ENCODE measurements around the gene YPEL1. TPM values are rescaled to one million over a fixed set of nuclear protein-coding genes. Genes with fewer than 3 reads are reported as not detected.

YPEL1 gene
- total and polyA plus RNA-seq, 2 of the 13 experiments (the other 11 are each of a cell fraction or from before 2014, with no cell fraction given), result 0.33 to 2.5 TPM

- ATAC-seq, result peak; percentile 15
- 83% methylated on average over 4 of the region's 7 CpGs for WGBS (ENCODE audit: low lambda C conversion rate)
- TF ChIP-seq IRF1 (CRISPR knock-in tag; IDR thresholded peaks at IDR 0.05; ENCODE audit: low read depth), result no peak
- no peak for TF ChIP-seq PHF20 (CRISPR knock-in tag; IDR thresholded peaks at IDR 0.05)
- TF ChIP-seq ONECUT2 (CRISPR knock-in tag; IDR thresholded peaks at IDR 0.05), result no peak
- TF ChIP-seq KDM4B (CRISPR knock-in tag; IDR thresholded peaks at IDR 0.05), result no peak
- TF ChIP-seq ZBTB38 (CRISPR knock-in tag; IDR thresholded peaks at IDR 0.05), result no peak
- TF ChIP-seq DNMT3B (CRISPR knock-in tag; conservative IDR thresholded peaks at IDR 0.05), result no peak
- no peak for TF ChIP-seq MATR3 (CRISPR knock-in tag; IDR thresholded peaks at IDR 0.05)
- TF ChIP-seq ZFP82 (CRISPR knock-in tag; IDR thresholded peaks at IDR 0.05; ENCODE audit: borderline replicate concordance), result no peak
- TF ChIP-seq, protein P1, sequence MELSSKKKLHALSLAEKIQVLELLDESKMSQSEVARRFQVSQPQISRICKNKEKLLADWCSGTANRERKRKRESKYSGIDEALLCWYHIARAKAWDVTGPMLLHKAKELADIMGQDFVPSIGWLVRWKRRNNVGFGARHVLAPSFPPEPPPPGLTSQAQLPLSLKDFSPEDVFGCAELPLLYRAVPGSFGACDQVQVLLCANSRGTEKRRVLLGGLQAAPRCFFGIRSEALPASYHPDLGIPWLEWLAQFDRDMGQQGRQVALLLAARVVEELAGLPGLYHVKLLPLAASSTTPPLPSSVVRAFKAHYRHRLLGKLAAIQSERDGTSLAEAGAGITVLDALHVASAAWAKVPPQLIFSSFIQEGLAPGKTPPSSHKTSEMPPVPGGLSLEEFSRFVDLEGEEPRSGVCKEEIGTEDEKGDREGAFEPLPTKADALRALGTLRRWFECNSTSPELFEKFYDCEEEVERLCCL (CRISPR knock-in tag; IDR thresholded peaks at IDR 0.05; ENCODE audit: borderline replicate concordance), result no peak
- TF ChIP-seq FOXP1 (IDR thresholded peaks at IDR 0.05), result no peak
- TF ChIP-seq FOXP1 (CRISPR knock-in tag; IDR thresholded peaks at IDR 0.05), result no peak
- no peak for TF ChIP-seq ZNF563 (CRISPR knock-in tag; IDR thresholded peaks at IDR 0.05)
- TF ChIP-seq NFE2L2 (IDR thresholded peaks at IDR 0.05; ENCODE audit: low read length), result no peak
- TF ChIP-seq, protein P2, sequence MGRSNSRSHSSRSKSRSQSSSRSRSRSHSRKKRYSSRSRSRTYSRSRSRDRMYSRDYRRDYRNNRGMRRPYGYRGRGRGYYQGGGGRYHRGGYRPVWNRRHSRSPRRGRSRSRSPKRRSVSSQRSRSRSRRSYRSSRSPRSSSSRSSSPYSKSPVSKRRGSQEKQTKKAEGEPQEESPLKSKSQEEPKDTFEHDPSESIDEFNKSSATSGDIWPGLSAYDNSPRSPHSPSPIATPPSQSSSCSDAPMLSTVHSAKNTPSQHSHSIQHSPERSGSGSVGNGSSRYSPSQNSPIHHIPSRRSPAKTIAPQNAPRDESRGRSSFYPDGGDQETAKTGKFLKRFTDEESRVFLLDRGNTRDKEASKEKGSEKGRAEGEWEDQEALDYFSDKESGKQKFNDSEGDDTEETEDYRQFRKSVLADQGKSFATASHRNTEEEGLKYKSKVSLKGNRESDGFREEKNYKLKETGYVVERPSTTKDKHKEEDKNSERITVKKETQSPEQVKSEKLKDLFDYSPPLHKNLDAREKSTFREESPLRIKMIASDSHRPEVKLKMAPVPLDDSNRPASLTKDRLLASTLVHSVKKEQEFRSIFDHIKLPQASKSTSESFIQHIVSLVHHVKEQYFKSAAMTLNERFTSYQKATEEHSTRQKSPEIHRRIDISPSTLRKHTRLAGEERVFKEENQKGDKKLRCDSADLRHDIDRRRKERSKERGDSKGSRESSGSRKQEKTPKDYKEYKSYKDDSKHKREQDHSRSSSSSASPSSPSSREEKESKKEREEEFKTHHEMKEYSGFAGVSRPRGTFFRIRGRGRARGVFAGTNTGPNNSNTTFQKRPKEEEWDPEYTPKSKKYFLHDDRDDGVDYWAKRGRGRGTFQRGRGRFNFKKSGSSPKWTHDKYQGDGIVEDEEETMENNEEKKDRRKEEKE (IDR thresholded peaks at IDR 0.05), result no peak
- TF ChIP-seq ZNF235 (CRISPR knock-in tag; IDR thresholded peaks at IDR 0.05; ENCODE audit: borderline replicate concordance), result no peak
- TF ChIP-seq, protein P3, sequence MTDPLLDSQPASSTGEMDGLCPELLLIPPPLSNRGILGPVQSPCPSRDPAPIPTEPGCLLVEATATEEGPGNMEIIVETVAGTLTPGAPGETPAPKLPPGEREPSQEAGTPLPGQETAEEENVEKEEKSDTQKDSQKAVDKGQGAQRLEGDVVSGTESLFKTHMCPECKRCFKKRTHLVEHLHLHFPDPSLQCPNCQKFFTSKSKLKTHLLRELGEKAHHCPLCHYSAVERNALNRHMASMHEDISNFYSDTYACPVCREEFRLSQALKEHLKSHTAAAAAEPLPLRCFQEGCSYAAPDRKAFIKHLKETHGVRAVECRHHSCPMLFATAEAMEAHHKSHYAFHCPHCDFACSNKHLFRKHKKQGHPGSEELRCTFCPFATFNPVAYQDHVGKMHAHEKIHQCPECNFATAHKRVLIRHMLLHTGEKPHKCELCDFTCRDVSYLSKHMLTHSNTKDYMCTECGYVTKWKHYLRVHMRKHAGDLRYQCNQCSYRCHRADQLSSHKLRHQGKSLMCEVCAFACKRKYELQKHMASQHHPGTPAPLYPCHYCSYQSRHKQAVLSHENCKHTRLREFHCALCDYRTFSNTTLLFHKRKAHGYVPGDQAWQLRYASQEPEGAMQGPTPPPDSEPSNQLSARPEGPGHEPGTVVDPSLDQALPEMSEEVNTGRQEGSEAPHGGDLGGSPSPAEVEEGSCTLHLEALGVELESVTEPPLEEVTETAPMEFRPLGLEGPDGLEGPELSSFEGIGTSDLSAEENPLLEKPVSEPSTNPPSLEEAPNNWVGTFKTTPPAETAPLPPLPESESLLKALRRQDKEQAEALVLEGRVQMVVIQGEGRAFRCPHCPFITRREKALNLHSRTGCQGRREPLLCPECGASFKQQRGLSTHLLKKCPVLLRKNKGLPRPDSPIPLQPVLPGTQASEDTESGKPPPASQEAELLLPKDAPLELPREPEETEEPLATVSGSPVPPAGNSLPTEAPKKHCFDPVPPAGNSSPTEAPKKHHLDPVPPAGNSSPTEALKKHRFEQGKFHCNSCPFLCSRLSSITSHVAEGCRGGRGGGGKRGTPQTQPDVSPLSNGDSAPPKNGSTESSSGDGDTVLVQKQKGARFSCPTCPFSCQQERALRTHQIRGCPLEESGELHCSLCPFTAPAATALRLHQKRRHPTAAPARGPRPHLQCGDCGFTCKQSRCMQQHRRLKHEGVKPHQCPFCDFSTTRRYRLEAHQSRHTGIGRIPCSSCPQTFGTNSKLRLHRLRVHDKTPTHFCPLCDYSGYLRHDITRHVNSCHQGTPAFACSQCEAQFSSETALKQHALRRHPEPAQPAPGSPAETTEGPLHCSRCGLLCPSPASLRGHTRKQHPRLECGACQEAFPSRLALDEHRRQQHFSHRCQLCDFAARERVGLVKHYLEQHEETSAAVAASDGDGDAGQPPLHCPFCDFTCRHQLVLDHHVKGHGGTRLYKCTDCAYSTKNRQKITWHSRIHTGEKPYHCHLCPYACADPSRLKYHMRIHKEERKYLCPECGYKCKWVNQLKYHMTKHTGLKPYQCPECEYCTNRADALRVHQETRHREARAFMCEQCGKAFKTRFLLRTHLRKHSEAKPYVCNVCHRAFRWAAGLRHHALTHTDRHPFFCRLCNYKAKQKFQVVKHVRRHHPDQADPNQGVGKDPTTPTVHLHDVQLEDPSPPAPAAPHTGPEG (CRISPR knock-in tag; IDR thresholded peaks at IDR 0.05), result no peak
- no peak for TF ChIP-seq ZNF644 (CRISPR knock-in tag; IDR thresholded peaks at IDR 0.05; ENCODE audit: low read depth)
Measured at GRCh38 chr22:21754523-21754922, 18.9 kb upstream of the YPEL1 start.

More at GRCh38 chr22:21754523-21754922, 18.9 kb upstream of the YPEL1 start:
- BruUV-seq (replicated peaks), result no TSS peak
- Histone ChIP-seq H3K4me1 (ENCODE audit: insufficient read depth, low read length) (peaks cover 21% of the 10 kb centered on the region), H3K9me3 (ENCODE audit: low read length) (no peaks in the 10 kb centered on the region), H3K9ac (ENCODE audit: insufficient read depth, low read depth, low read length) (no peak overlapping the region), H3K4me2 (ENCODE audit: low read depth, low read length) (no peak overlapping the region), H3K4me3 (replicated peaks in 1 of 3; ENCODE audit: insufficient read depth in 1 of 3, low read depth in 2 of 3, low read length in 3 of 3) (no peak overlapping the region), H3K27me3 (ENCODE audit: control insufficient read depth in 1 of 2, insufficient read depth in 2 of 2, low read length in 2 of 2) (no peaks in the 10 kb centered on the region), H3K79me2 (ENCODE audit: insufficient read depth, low read length) (no peaks in the 10 kb centered on the region), H3K27ac (ENCODE audit: extremely low read length, insufficient read depth, low read length) (no peak overlapping the region), H2AFZ (ENCODE audit: low read length) (no peak overlapping the region), H4K20me1 (ENCODE audit: insufficient read depth, low read length) (no peaks in the 10 kb centered on the region; the same call in 1 of the 2 replicates), H3K36me3 (replicated peaks in 1 of 2; ENCODE audit: control insufficient read depth in 1 of 2, insufficient read depth in 2 of 2, low read length in 2 of 2) (peaks cover 2 to 5% of the 10 kb centered on the region in 2 experiments; a peak in 1 of 5 replicates)
- ChIA-PET CTCF (ENCODE audit: low intra/inter-chr PET ratio, low total read pairs) (no interaction called here), POLR2A (no interaction called here)
- in situ Hi-C loops (cut with HindIII; ENCODE audit: extremely low pct_ligation_motif_present, low pct_unique_long_range_greater_than_20kb), result no loop called here
- DNase-seq (ENCODE audit: low spot score) (no peak), FAIRE-seq (no peak)
- intact Hi-C loops (cut with micrococcal nuclease; ENCODE audit: unreplicated experiment), result no loop called here

Measured in HepG2 (cell line).